Measurements from ENCODE around the gene KLK6.
"Not testable (repeated sequence)": the region's sequence is repeated elsewhere in the genome, so short reads cannot be mapped to it uniquely, and the experiment has no call there.

Gene KLK6

DNA sequence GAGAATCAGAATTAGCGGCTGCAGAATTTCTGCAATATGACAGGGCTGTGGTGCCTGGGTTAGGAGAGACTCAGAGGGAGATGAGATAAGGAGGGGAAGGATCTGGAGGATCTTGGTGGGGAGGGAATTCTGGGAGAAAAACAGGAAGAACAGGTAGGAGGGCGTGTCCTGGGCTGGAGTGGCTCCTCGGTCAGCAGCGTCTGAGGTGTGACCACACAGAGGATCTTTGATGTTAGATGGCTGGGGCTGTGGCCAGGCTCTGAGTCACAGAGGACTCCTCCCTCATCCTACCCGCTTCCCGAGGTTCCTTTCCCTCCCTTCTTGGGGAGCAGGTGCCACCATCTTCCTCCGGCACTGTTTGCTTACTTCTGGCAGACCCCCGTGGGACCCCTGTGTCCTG lies 6.4 kb upstream of the KLK6 start:
- no peaks in the 10 kb centered on the region for H3K79me2 ChIP-seq (ENCODE audit: insufficient read depth, low read depth)
- H3K4me3 ChIP-seq (IDR thresholded peaks at IDR 0.05; ENCODE audit: insufficient read depth, low read depth, low read length), result no peak overlapping the region
- no peaks in the 10 kb centered on the region for H3K36me3 ChIP-seq (ENCODE audit: insufficient read depth)
- no peak overlapping the region for H3K27ac ChIP-seq
- H3K27me3 ChIP-seq (ENCODE audit: insufficient read depth, low read depth), result no peaks in the 10 kb centered on the region
- H3K9ac ChIP-seq, result no peak overlapping the region
- H3K4me2 ChIP-seq, result no peak overlapping the region
- H3K4me1 ChIP-seq (ENCODE audit: low read depth, poor library complexity, severe bottlenecking), result no peaks in the 10 kb centered on the region
- H2AFZ ChIP-seq (ENCODE audit: low read depth), result no peak overlapping the region
- H4K20me1 ChIP-seq (ENCODE audit: insufficient read depth), result no peaks in the 10 kb centered on the region
- TF ChIP-seq, protein P1, sequence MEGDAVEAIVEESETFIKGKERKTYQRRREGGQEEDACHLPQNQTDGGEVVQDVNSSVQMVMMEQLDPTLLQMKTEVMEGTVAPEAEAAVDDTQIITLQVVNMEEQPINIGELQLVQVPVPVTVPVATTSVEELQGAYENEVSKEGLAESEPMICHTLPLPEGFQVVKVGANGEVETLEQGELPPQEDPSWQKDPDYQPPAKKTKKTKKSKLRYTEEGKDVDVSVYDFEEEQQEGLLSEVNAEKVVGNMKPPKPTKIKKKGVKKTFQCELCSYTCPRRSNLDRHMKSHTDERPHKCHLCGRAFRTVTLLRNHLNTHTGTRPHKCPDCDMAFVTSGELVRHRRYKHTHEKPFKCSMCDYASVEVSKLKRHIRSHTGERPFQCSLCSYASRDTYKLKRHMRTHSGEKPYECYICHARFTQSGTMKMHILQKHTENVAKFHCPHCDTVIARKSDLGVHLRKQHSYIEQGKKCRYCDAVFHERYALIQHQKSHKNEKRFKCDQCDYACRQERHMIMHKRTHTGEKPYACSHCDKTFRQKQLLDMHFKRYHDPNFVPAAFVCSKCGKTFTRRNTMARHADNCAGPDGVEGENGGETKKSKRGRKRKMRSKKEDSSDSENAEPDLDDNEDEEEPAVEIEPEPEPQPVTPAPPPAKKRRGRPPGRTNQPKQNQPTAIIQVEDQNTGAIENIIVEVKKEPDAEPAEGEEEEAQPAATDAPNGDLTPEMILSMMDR (conservative IDR thresholded peaks at IDR 0.05; ENCODE audit: low read depth, low read length), result no peak

DNA sequence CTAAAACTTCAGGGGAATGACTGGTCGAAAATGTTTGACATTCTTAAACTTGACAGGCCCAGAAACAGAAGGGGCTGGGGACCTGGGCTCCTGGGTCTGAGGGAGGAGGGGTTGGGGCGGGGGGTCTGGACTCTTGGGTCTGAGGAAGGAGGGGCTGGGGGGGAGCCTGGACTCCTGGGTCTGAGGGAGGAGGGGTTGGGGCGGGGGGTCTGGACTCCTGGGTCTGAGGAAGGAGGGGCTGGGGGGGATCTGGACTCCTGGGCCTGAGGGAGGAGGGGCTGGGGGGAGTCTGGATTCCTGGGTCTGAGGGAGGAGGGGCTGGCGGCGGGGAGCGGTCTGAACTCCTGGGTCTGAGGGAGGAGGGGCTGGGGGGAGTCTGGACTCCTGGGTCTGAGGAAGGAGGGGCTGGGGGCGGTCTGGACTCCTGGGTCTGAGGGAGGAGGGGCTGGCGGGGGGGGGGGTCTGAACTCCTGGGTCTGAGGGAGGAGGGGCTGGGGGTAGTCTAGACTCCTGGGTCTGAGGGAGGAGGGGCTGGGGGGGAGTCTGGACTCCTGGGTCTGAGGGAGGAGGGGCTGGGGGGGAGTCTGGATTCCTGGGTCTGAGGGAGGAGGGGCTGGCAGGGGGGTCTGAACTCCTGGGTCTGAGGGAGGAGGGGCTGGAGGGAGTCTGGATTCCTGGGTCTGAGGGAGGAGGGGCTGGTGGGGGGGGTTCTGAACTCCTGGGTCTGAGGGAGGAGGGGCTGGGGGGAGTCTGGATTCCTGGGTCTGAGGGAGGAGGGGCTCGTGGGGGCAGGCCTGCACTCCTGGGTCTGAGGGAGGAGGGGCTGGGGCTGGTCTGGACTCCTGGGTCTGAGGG lies 5.5 kb upstream of the KLK6 start:
- Histone ChIP-seq H3K79me2 (ENCODE audit: insufficient read depth, low read depth) (no peaks in the 10 kb centered on the region), H4K20me1 (ENCODE audit: insufficient read depth) (no peaks in the 10 kb centered on the region), H3K4me2 (no peak overlapping the region), H2AFZ (ENCODE audit: low read depth) (no peak overlapping the region), H3K27ac (no peak overlapping the region), H3K27me3 (ENCODE audit: insufficient read depth, low read depth) (no peaks in the 10 kb centered on the region), H3K4me1 (ENCODE audit: low read depth, poor library complexity, severe bottlenecking) (no peaks in the 10 kb centered on the region), H3K4me3 (IDR thresholded peaks at IDR 0.05; ENCODE audit: insufficient read depth, low read depth, low read length) (no peak overlapping the region), H3K9ac (no peak overlapping the region), H3K36me3 (ENCODE audit: insufficient read depth) (no peaks in the 10 kb centered on the region)
- TF ChIP-seq, protein P1 (conservative IDR thresholded peaks at IDR 0.05; ENCODE audit: low read depth, low read length), result no peak

DNA sequence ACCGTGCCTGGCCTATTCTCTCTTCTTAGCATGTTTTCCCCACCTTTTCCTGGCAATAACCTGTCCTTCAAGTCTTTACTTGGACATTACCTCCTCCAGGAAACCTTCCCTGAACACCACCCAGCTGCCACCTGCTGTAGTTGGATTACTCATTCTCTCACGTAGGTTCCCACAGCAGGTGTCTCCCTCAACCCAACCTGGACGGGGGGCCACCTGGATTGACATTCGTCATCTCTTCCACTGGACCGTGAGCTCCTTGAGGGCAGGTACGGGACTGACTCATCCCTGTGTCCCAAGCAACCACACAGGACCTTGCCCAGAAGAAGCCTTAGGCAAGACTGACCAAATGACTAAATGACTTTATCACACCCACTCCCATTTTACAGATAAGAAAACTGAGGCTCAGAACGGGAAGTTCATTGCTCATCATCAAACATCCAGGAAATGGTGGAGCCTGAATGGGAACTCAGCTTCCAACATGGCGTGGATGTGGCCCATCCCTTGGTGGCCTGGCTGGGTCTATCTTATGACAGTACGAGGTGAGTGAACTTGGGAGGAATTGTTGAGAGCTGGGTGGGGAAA lies 3.5 kb upstream of the KLK6 start:
- H4K20me1 ChIP-seq (ENCODE audit: insufficient read depth), result no peaks in the 10 kb centered on the region
- H2AFZ ChIP-seq (ENCODE audit: low read depth), result no peak overlapping the region
- no peak overlapping the region for H3K4me2 ChIP-seq
- H3K36me3 ChIP-seq (ENCODE audit: insufficient read depth), result no peaks in the 10 kb centered on the region
- H3K27me3 ChIP-seq (ENCODE audit: insufficient read depth, low read depth), result no peaks in the 10 kb centered on the region
- H3K27ac ChIP-seq, result no peak overlapping the region
- H3K4me1 ChIP-seq (ENCODE audit: low read depth, poor library complexity, severe bottlenecking), result no peaks in the 10 kb centered on the region
- TF ChIP-seq, protein P1 (conservative IDR thresholded peaks at IDR 0.05; ENCODE audit: low read depth, low read length), result no peak
- no peaks in the 10 kb centered on the region for H3K79me2 ChIP-seq (ENCODE audit: insufficient read depth, low read depth)
- no peak overlapping the region for H3K9ac ChIP-seq
- no peak overlapping the region for H3K4me3 ChIP-seq (IDR thresholded peaks at IDR 0.05; ENCODE audit: insufficient read depth, low read depth, low read length)

DNA sequence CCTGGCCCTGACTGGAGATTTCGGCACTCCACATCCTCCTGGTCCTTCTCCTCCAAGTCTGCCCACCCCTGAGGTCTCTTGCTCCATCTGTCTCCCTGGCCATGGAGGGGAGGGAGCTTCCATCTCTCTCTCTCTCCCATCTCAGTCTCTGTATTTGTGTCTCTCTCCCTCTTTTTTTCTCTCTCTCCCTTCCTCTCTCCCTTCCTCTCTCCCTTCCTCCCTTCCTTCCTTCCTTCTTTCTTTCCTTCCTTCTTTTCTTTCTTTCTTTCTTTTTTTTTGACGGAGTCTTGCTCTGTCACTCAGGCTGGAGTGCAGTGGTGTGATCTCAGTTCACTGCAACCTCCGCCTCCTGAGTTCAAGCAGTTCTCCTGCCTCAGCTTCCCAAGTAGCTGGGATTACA lies 419 bp upstream of the KLK6 start:
- H3K79me2 ChIP-seq (ENCODE audit: insufficient read depth, low read depth); H3K4me1 ChIP-seq (ENCODE audit: low read depth, poor library complexity, severe bottlenecking); H2AFZ ChIP-seq (ENCODE audit: low read depth); H3K27me3 ChIP-seq (ENCODE audit: insufficient read depth, low read depth); H3K36me3 ChIP-seq (ENCODE audit: insufficient read depth); H3K9ac ChIP-seq; H4K20me1 ChIP-seq (ENCODE audit: insufficient read depth); H3K4me2 ChIP-seq; H3K27ac ChIP-seq; H3K4me3 ChIP-seq (IDR thresholded peaks at IDR 0.05; ENCODE audit: insufficient read depth, low read depth, low read length): not testable (repeated sequence)
